Stimulated activated effector memory CD8-positive, alpha-beta T cell treated with anti-CD3 and anti-CD28 coated beads, Interleukin-12 subunit alpha, Interleukin-12 subunit beta, amount 100 ng/mL, for 72 hours (primary cell): ENCODE results near the gene KHDC3L.
A peak's percentile ranks its signal among the peaks of the same experiment; 100 is the strongest.
"Not testable (repeated sequence)": the region's sequence is repeated elsewhere in the genome, so short reads cannot be mapped to it uniquely, and the experiment has no call there.

Source experiments
- ATAC-seq: fragments of 150-1000 bp; cut with Tn5 transposase; 2 replicates; pipeline ENCODE4 v1.10.0; 2021
- DNase-seq, 2 donors: peaks; one replicate each; pipeline ENCODE4 v3.0.0; 2021 to 2022; ENCODE audit warnings: low spot score in 2 of 2
- H3K27ac Mint-ChIP-seq: one replicate; pipeline ENCODE4 v1.8.0; 2022; ENCODE audit warnings: mild to moderate bottlenecking, mixed read lengths
- H3K36me3 Mint-ChIP-seq: one replicate; pipeline ENCODE4 v1.8.0; 2022; ENCODE audit warnings: mild to moderate bottlenecking, mixed read lengths
- H3K4me1 Mint-ChIP-seq: one replicate; pipeline ENCODE4 v1.8.0; 2022; ENCODE audit warnings: mixed read lengths
- H3K4me3 Mint-ChIP-seq: one replicate; pipeline ENCODE4 v1.8.0; 2022; ENCODE audit warnings: mild to moderate bottlenecking, mixed read lengths
- H3K9me3 Mint-ChIP-seq: one replicate; pipeline ENCODE4 v1.8.0; 2022; ENCODE audit warnings: mixed read lengths

Gene KHDC3L

GRCh38 chr6:73362869-73363536 lies 545 bp downstream of the KHDC3L start:
- H3K27ac Mint-ChIP-seq, result no peak overlapping the region
- H3K4me3 Mint-ChIP-seq, result no peak overlapping the region
- H3K9me3 Mint-ChIP-seq, result no peaks in the 10 kb centered on the region
- no peaks in the 10 kb centered on the region for H3K36me3 Mint-ChIP-seq
- no peaks in the 10 kb centered on the region for H3K4me1 Mint-ChIP-seq
- ATAC-seq, result no peak
- no peak for DNase-seq

- H3K4me3 Mint-ChIP-seq, result no peak overlapping the region
- H3K27ac Mint-ChIP-seq, result no peak overlapping the region
- no peaks in the 10 kb centered on the region for H3K4me1 Mint-ChIP-seq
- no peak for ATAC-seq
- no peak for DNase-seq
- no peaks in the 10 kb centered on the region for H3K36me3 Mint-ChIP-seq
- H3K9me3 Mint-ChIP-seq, result no peaks in the 10 kb centered on the region
Measured at GRCh38 chr6:73363537-73363875, 1.0 kb downstream of the KHDC3L start.

- Mint-ChIP-seq H3K36me3 (no peaks in the 10 kb centered on the region), H3K27ac (no peak overlapping the region), H3K9me3 (no peaks in the 10 kb centered on the region), H3K4me1 (no peaks in the 10 kb centered on the region), H3K4me3 (no peak overlapping the region)
- ATAC-seq (no peak), DNase-seq (no peak)
Measured at GRCh38 chr6:73364121-73364520, 1.7 kb downstream of the KHDC3L start.

DNA sequence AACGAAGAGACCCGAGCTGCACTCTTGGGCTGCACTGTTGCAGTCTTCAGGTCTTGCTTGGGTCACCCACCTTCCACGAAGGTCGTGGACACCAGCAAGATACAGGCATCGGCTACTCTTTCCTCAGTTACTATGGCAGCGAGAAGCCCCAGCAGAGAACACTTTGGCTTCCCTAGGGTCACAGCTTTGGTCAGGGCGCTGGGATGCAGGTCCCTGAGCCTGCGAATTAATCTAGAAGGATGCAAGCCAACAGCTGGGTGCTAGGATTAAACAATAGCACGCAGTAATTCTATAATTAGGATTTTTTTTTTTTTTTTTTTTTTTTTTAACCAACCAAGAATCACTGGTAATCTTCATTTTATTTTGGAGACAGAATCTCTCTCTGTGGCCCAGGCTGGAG lies 2.1 kb downstream of the KHDC3L start:
- DNase-seq, result no peak
- Mint-ChIP-seq H3K9me3 (no peaks in the 10 kb centered on the region), H3K36me3 (no peaks in the 10 kb centered on the region), H3K4me3 (no peak overlapping the region), H3K27ac (no peak overlapping the region), H3K4me1 (no peaks in the 10 kb centered on the region)
- ATAC-seq, result no peak

DNA sequence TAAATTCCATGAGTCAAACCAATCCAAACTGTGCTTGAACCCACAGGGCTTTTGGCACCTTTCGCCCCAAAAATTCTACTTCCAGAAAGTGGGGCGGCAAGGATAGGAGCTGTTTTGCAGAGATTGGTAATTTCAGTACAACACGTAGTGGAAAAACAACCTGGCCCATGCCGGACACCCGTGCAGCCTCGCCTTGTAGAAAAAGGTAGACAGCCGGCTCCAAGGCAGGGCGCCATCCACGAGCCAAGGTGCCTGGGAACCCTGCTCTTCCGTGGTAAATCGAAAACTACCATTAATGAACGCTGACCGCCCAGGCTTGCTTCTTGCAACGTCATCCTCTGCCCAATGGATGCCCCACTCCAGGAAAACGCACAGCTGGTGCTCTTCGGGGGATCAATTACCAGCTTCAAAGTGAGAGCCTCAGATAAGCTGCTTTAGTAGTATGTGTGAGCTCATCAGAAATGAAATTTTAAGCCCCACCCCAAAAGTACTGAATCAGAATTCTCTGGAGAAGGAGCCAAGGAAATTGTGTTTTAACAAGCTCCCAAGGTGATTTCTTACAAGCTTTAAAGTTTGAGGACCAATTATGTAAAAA lies 5.4 kb downstream of the KHDC3L start:
- no peak for DNase-seq
- no peaks in the 10 kb centered on the region for H3K36me3 Mint-ChIP-seq
- H3K4me1 Mint-ChIP-seq, result no peaks in the 10 kb centered on the region
- no peak for ATAC-seq
- H3K4me3 Mint-ChIP-seq, result no peak overlapping the region
- no peak overlapping the region for H3K27ac Mint-ChIP-seq
- no peaks in the 10 kb centered on the region for H3K9me3 Mint-ChIP-seq

GRCh38 chr6:73368675-73369074 lies 6.2 kb downstream of the KHDC3L start:
- Mint-ChIP-seq H3K4me1 (no peaks in the 10 kb centered on the region), H3K4me3 (no peak overlapping the region), H3K27ac (no peak overlapping the region), H3K9me3 (no peaks in the 10 kb centered on the region), H3K36me3 (no peaks in the 10 kb centered on the region)
- no peak for DNase-seq
- no peak for ATAC-seq

DNA sequence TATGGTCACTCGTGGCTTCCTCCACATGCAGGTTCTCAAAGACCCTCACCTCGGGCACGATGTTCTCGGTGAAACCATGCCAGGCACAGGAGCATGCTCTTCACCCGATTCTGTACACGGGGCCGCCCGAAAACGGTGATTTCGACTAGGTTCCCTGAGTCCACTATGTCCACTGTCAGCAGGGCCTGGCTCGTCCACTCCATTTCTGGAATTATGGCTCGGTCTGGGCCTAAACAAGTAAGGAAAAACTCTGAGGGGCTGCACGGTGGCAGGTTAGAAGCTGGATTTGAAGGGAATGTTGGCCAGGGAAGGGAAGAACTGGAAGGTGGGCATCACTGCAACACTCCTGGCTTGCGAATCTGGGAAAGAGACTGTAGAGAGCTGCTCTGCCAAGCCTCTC lies 6.7 kb downstream of the KHDC3L start:
- Mint-ChIP-seq H3K36me3 (no peaks in the 10 kb centered on the region), H3K27ac (no peak overlapping the region), H3K4me1 (no peaks in the 10 kb centered on the region), H3K4me3 (no peak overlapping the region), H3K9me3 (no peaks in the 10 kb centered on the region)
- DNase-seq, result no peak
- no peak for ATAC-seq

DNA sequence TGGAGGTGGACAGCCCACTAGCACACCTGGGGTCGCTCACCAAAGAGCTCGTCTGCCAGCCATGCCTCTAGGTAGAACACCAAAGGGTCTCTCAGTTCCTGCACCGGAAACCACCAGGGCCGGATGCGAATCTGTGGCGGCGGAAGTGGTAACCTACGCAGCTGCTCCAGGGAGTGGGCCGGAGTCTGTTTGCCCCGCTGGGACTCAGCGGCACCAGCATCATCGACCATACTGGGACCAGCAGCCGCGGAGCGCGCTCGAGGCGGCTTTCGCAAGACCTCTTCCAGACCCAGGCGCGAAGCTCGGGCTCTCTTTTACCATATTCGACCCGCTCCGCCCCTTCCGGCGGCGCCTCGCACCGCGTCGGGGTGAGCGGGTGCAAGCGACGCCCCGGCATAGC lies 7.1 kb downstream of the KHDC3L start, which contains the start of gene OOEP:
Gene OOEP, minus strand, starts transcription at position 335 of the 400 bp plus-strand sequence. Its CDS starts 105 bp downstream, at position 230.
- Mint-ChIP-seq H3K9me3 (no peaks in the 10 kb centered on the region), H3K4me1 (no peaks in the 10 kb centered on the region), H3K36me3 (no peaks in the 10 kb centered on the region), H3K4me3 (no peak within 1 kb of the TSS), H3K27ac (no peak within 1 kb of the TSS)
- no peak for ATAC-seq
- DNase-seq, result no peak

DNA sequence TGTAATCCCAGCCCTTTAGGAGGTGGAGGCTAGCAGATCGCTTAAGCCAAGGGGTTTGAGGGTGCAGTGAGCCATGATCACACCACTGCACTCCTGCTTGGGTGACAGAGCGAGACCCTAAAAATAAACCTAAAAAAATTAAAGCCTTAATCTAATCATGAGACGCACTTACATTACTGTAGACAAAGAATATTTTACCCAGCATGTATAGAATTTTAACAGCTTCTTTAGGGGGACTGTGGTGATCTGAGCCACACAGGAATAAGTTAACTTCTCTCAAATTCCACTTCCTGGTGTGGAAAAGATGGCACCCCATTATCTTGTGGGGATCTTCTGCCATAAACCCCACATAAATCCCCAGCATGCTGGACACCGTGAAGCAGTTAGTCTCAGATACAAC lies 9.5 kb downstream of the KHDC3L start:
- ATAC-seq (no peak), DNase-seq (no peak)
- no peaks in the 10 kb centered on the region for H3K36me3 Mint-ChIP-seq
- no peak overlapping the region for H3K27ac Mint-ChIP-seq
- no peaks in the 10 kb centered on the region for H3K4me1 Mint-ChIP-seq
- no peaks in the 10 kb centered on the region for H3K9me3 Mint-ChIP-seq
- H3K4me3 Mint-ChIP-seq, result no peak overlapping the region

- no peak overlapping the region for H3K27ac Mint-ChIP-seq
- no peaks in the 10 kb centered on the region for H3K4me1 Mint-ChIP-seq
- H3K4me3 Mint-ChIP-seq, result no peak overlapping the region
- DNase-seq (no peak), ATAC-seq (no peak)
- no peaks in the 10 kb centered on the region for H3K36me3 Mint-ChIP-seq
- H3K9me3 Mint-ChIP-seq, result no peaks in the 10 kb centered on the region
Measured at GRCh38 chr6:73372516-73372915, 10.1 kb downstream of the KHDC3L start.

DNA sequence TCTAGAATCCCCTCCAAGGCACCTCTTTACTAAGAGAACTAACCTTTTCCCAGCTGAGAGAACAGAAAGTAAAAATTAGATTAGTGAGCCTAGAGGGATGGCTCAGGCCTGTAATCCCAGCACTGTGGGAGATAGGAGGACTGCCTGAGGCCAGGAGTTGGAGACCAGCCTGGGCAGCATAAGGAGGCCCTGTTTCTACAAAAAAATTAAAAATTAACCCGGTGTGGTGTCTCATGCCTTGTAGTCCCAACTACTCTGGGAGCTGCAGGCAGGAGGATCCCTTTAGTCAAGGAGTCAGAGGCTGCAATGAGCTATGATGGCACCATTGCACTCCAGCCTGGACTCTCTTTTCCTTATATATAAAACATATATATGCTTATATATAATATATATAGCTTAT lies 12.8 kb downstream of the KHDC3L start:
- Mint-ChIP-seq H3K9me3 (no peaks in the 10 kb centered on the region), H3K36me3 (no peaks in the 10 kb centered on the region), H3K4me1 (no peaks in the 10 kb centered on the region), H3K27ac (no peak overlapping the region), H3K4me3 (no peak overlapping the region)
- ATAC-seq, result no peak
- DNase-seq, result no peak

- Mint-ChIP-seq H3K9me3 (no peaks in the 10 kb centered on the region), H3K27ac (no peak overlapping the region), H3K4me3 (no peak overlapping the region), H3K36me3 (no peaks in the 10 kb centered on the region), H3K4me1 (no peaks in the 10 kb centered on the region)
- ATAC-seq (no peak), DNase-seq (no peak)
Measured at GRCh38 chr6:73377225-73377624, 14.8 kb downstream of the KHDC3L start.

DNA sequence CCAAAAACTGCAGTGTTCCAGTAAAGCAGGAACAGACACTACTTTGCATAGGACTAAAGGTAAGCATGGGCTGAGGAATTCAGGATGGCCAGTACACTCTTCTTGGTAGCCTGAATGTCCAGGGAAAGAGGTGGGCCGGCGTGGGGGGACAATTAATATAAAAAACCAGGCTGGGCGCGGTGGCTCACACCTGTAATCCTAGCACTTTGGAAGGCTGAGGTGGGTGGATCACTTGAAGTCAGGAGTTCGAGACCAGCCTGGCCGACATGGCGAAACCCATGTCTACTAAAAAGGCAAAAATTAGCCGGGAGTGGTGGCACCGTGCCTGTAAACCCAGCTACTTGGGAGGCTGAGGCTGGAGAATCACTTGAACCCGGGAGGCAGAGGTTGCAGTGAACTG lies 19.1 kb downstream of the KHDC3L start:
- H3K4me3 Mint-ChIP-seq, DNase-seq, H3K27ac Mint-ChIP-seq, H3K4me1 Mint-ChIP-seq, ATAC-seq, H3K36me3 Mint-ChIP-seq, H3K9me3 Mint-ChIP-seq: not testable (repeated sequence)

DNA sequence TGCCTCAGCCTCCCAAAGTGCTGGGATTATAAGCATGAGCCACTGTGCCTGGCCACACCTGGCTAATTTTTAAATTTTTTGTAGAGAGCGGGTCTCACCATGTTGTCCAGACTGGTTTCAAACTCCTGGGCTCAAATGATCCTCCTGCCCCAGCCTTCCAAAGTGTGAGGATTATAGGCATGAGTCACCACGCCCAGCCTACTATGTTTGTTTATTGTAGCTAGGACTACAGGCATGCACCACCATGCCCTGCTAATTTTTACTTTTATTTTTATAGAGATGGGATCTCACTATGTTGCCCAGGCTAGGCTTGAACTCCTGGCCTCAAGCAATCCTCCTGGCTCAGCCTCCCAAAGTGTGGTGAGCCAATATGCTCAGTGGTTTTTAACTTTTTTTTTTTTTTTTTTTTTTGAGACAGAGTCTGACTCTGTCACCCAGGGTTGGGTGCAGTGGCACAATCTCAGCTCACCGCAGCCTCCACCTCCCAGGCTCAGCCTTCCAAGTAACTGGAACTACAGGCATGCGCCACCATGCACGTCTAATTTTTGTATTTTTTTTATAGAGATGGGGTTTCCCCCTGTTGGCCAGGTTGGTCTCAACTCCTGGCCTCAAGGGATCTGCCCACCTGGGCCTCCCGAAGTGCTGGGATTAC lies 20.1 kb downstream of the KHDC3L start:
- H3K9me3 Mint-ChIP-seq, result no peaks in the 10 kb centered on the region
- no peak overlapping the region for H3K27ac Mint-ChIP-seq
- no peaks in the 10 kb centered on the region for H3K4me1 Mint-ChIP-seq
- H3K36me3 Mint-ChIP-seq, result no peaks in the 10 kb centered on the region
- DNase-seq, result no peak
- no peak overlapping the region for H3K4me3 Mint-ChIP-seq
- ATAC-seq, result no peak

DNA sequence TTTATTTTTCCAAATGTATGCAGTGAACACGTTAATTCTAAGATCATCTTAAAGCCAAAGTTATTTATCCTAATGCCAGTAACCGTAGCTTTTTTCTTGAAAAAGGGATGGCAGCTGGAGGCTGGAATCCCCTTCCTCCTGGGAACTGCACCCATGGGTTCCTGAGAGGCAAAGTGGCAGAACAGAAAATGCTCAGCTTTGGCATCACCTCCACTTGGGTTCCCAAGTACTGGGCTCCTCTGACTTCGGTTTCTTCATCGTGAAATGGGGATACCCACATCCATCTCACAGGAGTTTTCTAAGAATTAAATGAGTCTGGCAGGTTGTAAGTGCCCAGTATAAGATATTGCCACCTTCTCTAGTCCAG lies 26.0 kb downstream of the KHDC3L start:
- DNase-seq (no peak), ATAC-seq (peak; percentile 4)
- Mint-ChIP-seq H3K4me1 (peaks cover 11% of the 10 kb centered on the region), H3K36me3 (no peaks in the 10 kb centered on the region), H3K9me3 (no peaks in the 10 kb centered on the region), H3K27ac (peak overlapping the region; percentile 91), H3K4me3 (peak overlapping the region; percentile 81)

DNA sequence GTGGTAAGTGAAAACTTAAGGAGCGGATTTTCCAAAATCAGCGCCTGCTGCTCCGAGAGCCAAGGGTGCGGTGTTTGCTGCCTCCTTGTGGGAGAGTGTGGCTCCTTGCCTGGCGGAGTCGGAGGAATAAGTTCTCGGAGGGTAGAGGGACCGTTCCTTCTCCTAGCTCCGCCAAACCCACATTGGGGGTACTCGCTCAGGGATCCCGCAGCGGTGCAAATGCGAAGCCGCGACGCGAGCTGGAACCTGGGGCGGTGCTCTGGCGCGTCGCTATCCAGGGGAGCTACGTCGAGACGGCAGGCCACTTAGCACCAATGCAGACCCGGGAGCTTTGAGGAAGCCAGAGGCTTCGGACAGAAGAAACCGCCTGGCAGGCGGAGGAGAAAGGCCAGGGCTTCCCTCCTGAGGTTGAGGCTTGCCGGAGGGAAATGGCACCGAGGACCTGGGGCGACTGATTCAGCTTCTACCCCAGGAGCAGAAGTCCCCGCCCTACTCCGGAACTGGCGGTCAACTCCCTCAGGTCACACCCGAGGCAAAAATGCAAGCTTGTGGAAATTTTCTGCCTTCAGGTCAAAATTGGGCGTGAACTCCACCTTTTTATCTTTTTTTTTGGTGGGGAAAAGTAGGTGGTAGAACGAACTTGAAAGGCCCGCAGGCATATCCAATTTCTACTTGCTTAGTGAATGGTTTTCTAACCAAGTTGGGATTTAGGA lies 26.5 kb downstream of the KHDC3L start:
- no peaks in the 10 kb centered on the region for H3K9me3 Mint-ChIP-seq
- H3K4me3 Mint-ChIP-seq, result peak overlapping the region; percentile 81
- no peaks in the 10 kb centered on the region for H3K36me3 Mint-ChIP-seq
- H3K27ac Mint-ChIP-seq, result peak overlapping the region; percentile 91
- DNase-seq (peak; percentile 44 to 80), ATAC-seq (peak; percentile 97)
- peaks cover 11% of the 10 kb centered on the region for H3K4me1 Mint-ChIP-seq
